OCI-LY3 (cell line): ENCODE results near the gene LARGE1.

Source experiments
- CTCF ChIP-seq: fragments of 200-600, 300-600 bp; sonication (generic); IDR thresholded peaks from 2 replicates; pipeline ENCODE4 v1.5.1; 2014; ENCODE audit warnings: antibody characterized with exemption, low read length, low read depth
- EZH2phosphoT487 ChIP-seq: fragments of 200-600 bp; shearing (Covaris generic); IDR thresholded peaks from 2 replicates; pipeline ENCODE4 v1.6.1; 2018; ENCODE audit warnings: antibody characterized with exemption, mixed run types, low read depth

- TF ChIP-seq CTCF: no peak
- TF ChIP-seq EZH2phosphoT487: no peak
These were observed 492.8 kb downstream of the LARGE1 start for GRCh38 chr22:33427461-33427860.
